Loucy (cell line): ENCODE measurements around the gene PRKN.

Experiments
- CTCF ChIP-seq: fragments of 200-600 bp; sonication (generic); conservative IDR thresholded peaks from 2 replicates; pipeline ENCODE4 v1.5.1; 2014; ENCODE audit warnings: mild to moderate bottlenecking, antibody characterized with exemption, low read length
- EZH2phosphoT487 ChIP-seq: fragments of 200-600 bp; IDR thresholded peaks from 2 replicates; pipeline ENCODE4 v1.6.1; 2018; ENCODE audit warnings: antibody characterized with exemption, mild to moderate bottlenecking, moderate library complexity, borderline replicate concordance

- peak; percentile 99 for TF ChIP-seq CTCF
- no peak for TF ChIP-seq EZH2phosphoT487
These were observed 1353.6 kb downstream of the PRKN start for GRCh38 chr6:161373905-161374451.
